Medulla oblongata (tissue), 1 donor: ENCODE results near the gene TRAPPC10.
A peak's percentile ranks its signal among the peaks of the same experiment; 100 is the strongest.

Experiments
- DNase-seq: peaks from one replicate; pipeline ENCODE4 v3.0.0-alpha.2; 2015; ENCODE audit errors: extremely low spot score

The TRAPPC10 gene

GRCh38 chr21:44029460-44030087, 17.5 kb downstream of the TRAPPC10 start:
- DNase-seq = no peak

GRCh38 chr21:44035244-44035643, 23.1 kb downstream of the TRAPPC10 start:
- no peak for DNase-seq

GRCh38 chr21:44038063-44038462, 26.0 kb downstream of the TRAPPC10 start:
- DNase-seq = no peak

GRCh38 chr21:44039828-44040227, 27.7 kb downstream of the TRAPPC10 start:
- no peak for DNase-seq

- DNase-seq = no peak
These were observed 31.5 kb downstream of the TRAPPC10 start for GRCh38 chr21:44043613-44044012.

GRCh38 chr21:44046734-44047133, 34.6 kb downstream of the TRAPPC10 start:
- no peak for DNase-seq

GRCh38 chr21:44047996-44048560, 36.0 kb downstream of the TRAPPC10 start:
- no peak for DNase-seq

GRCh38 chr21:44049182-44049581, 37.1 kb downstream of the TRAPPC10 start:
- peak; percentile 71 for DNase-seq

- no peak for DNase-seq
These were observed 37.5 kb downstream of the TRAPPC10 start for GRCh38 chr21:44049606-44050005.

GRCh38 chr21:44050276-44050675, 38.2 kb downstream of the TRAPPC10 start:
- no peak for DNase-seq

GRCh38 chr21:44051462-44051941, 39.4 kb downstream of the TRAPPC10 start:
- DNase-seq = peak; percentile 64

- DNase-seq = peak; percentile 40
These were observed 40.1 kb downstream of the TRAPPC10 start for GRCh38 chr21:44052071-44052829.

- peak; percentile 43 for DNase-seq
These were observed 40.7 kb downstream of the TRAPPC10 start for GRCh38 chr21:44052830-44053226.

GRCh38 chr21:44053567-44053966, 41.5 kb downstream of the TRAPPC10 start:
- DNase-seq = no peak

GRCh38 chr21:44054710-44055109, 42.6 kb downstream of the TRAPPC10 start:
- DNase-seq = no peak

- DNase-seq = no peak
These were observed 44.9 kb downstream of the TRAPPC10 start for GRCh38 chr21:44057055-44057454.

- DNase-seq = no peak
These were observed 46.0 kb downstream of the TRAPPC10 start for GRCh38 chr21:44057960-44058651.

GRCh38 chr21:44058652-44058964, 46.5 kb downstream of the TRAPPC10 start:
- DNase-seq = no peak

- DNase-seq = no peak
These were observed 46.9 kb downstream of the TRAPPC10 start for GRCh38 chr21:44058981-44059380.

GRCh38 chr21:44059710-44060109, 47.6 kb downstream of the TRAPPC10 start:
- DNase-seq = no peak

GRCh38 chr21:44062380-44062779, 50.3 kb downstream of the TRAPPC10 start:
- DNase-seq = no peak

- no peak for DNase-seq
These were observed 51.2 kb downstream of the TRAPPC10 start for GRCh38 chr21:44063151-44063912.
